Measurements from ENCODE around the gene YTHDC1.

The YTHDC1 gene

GRCh38 chr4:68358988-68359387 is 9.1 kb upstream of the YTHDC1 start:
- no peak for DNase-seq

GRCh38 chr4:68352791-68353190 is 2.9 kb upstream of the YTHDC1 start:
- DNase-seq, result no peak

- DNase-seq, result peak in 1 of 4 experiments; percentile 25
Measured at GRCh38 chr4:68349279-68349648, 626 bp downstream of the YTHDC1 start.

- DNase-seq, result no peak
Measured at GRCh38 chr4:68348577-68348976, 1.3 kb downstream of the YTHDC1 start.

- no peak for DNase-seq
Measured at GRCh38 chr4:68347845-68348244, 2.0 kb downstream of the YTHDC1 start.

- no peak for DNase-seq
Measured at GRCh38 chr4:68346461-68346860, 3.4 kb downstream of the YTHDC1 start.

- DNase-seq, result no peak
Measured at GRCh38 chr4:68344785-68345184, 5.1 kb downstream of the YTHDC1 start.

GRCh38 chr4:68344049-68344448 is 5.8 kb downstream of the YTHDC1 start:
- no peak for DNase-seq

- no peak for DNase-seq
Measured at GRCh38 chr4:68342134-68342533, 7.8 kb downstream of the YTHDC1 start.

GRCh38 chr4:68338625-68339024 is 11.3 kb downstream of the YTHDC1 start:
- DNase-seq, result no peak

- DNase-seq, result no peak
Measured at GRCh38 chr4:68337522-68337921, 12.4 kb downstream of the YTHDC1 start.

GRCh38 chr4:68337004-68337403 is 12.9 kb downstream of the YTHDC1 start:
- no peak for DNase-seq

- no peak for DNase-seq
Measured at GRCh38 chr4:68336530-68336929, 13.4 kb downstream of the YTHDC1 start.

- no peak for DNase-seq
Measured at GRCh38 chr4:68326141-68326540, 23.7 kb downstream of the YTHDC1 start.

GRCh38 chr4:68324519-68325262 is 25.2 kb downstream of the YTHDC1 start:
- DNase-seq, result no peak

GRCh38 chr4:68319040-68319439 is 30.9 kb downstream of the YTHDC1 start:
- DNase-seq, result no peak

GRCh38 chr4:68316193-68316969 is 33.5 kb downstream of the YTHDC1 start:
- no peak for DNase-seq

GRCh38 chr4:68310651-68311247 is 39.1 kb downstream of the YTHDC1 start:
- DNase-seq, result no peak

GRCh38 chr4:68304731-68305130 is 45.2 kb downstream of the YTHDC1 start:
- DNase-seq, result no peak

- DNase-seq, result no peak
Measured at GRCh38 chr4:68299492-68300457, 50.1 kb downstream of the YTHDC1 start.

GRCh38 chr4:68297137-68297536 is 52.8 kb downstream of the YTHDC1 start:
- DNase-seq, result no peak

GRCh38 chr4:68291256-68291655 is 58.6 kb downstream of the YTHDC1 start:
- DNase-seq, result no peak

- DNase-seq, result no peak
Measured at GRCh38 chr4:68288393-68288740, 61.5 kb downstream of the YTHDC1 start.
